HG02884 (cell line): Measurements from ENCODE around the gene ASB8.
"Not testable (repeated sequence)": the region's sequence is repeated elsewhere in the genome, so short reads cannot be mapped to it uniquely, and the experiment has no call there.

Experiments
- ATAC-seq: cut with Tn5 transposase; IDR thresholded peaks from one replicate; pipeline ENCODE4 v1.9.1; 2021; ENCODE audit warnings: mild to moderate bottlenecking, moderate library complexity; ENCODE audit not compliant: unreplicated experiment

ASB8 gene

GRCh38 chr12:48183091-48183875 is 26.0 kb upstream of the ASB8 start, which contains the start of gene CCDC184:
TSS of gene CCDC184 (plus strand) at chr12:48183644. CDS start at chr12:48184123, 479 bp downstream.
- peak; percentile 63 for ATAC-seq

- no peak for ATAC-seq
These were observed 25.3 kb upstream of the ASB8 start for GRCh38 chr12:48182631-48183030.

GRCh38 chr12:48180857-48181495 is 23.7 kb upstream of the ASB8 start:
- ATAC-seq = no peak

- ATAC-seq = no peak
These were observed 23.1 kb upstream of the ASB8 start for GRCh38 chr12:48180424-48180823.

GRCh38 chr12:48179466-48179865 is 22.2 kb upstream of the ASB8 start:
- no peak for ATAC-seq

GRCh38 chr12:48177982-48178381 is 20.7 kb upstream of the ASB8 start:
- ATAC-seq = no peak

GRCh38 chr12:48176417-48176751 is 19.1 kb upstream of the ASB8 start:
- no peak for ATAC-seq

- no peak for ATAC-seq
These were observed 18.5 kb upstream of the ASB8 start for GRCh38 chr12:48175613-48176416.

GRCh38 chr12:48169011-48169410 is 11.7 kb upstream of the ASB8 start:
- no peak for ATAC-seq

- ATAC-seq = no peak
These were observed 8.0 kb upstream of the ASB8 start for GRCh38 chr12:48165089-48165981.

- ATAC-seq = no peak
These were observed 7.1 kb upstream of the ASB8 start for GRCh38 chr12:48164451-48164850.

- ATAC-seq = no peak
These were observed 5.9 kb upstream of the ASB8 start for GRCh38 chr12:48163150-48163747.

GRCh38 chr12:48160807-48161206 is 3.5 kb upstream of the ASB8 start:
- ATAC-seq = no peak

GRCh38 chr12:48160046-48160445 is 2.7 kb upstream of the ASB8 start:
- ATAC-seq = no peak

- no peak for ATAC-seq
These were observed 615 bp upstream of the ASB8 start for GRCh38 chr12:48157889-48158370.

GRCh38 chr12:48156652-48157017 is 680 bp downstream of the ASB8 start:
- ATAC-seq = no peak

GRCh38 chr12:48155786-48156185 is 1.5 kb downstream of the ASB8 start:
- ATAC-seq = not testable (repeated sequence)

- no peak for ATAC-seq
These were observed 6.1 kb downstream of the ASB8 start for GRCh38 chr12:48151103-48151771.

- no peak for ATAC-seq
These were observed 11.3 kb downstream of the ASB8 start for GRCh38 chr12:48145981-48146380.

- ATAC-seq = no peak
These were observed 13.4 kb downstream of the ASB8 start for GRCh38 chr12:48143898-48144297.
